Esophagus muscularis mucosa (tissue), 3 donors: ENCODE results near the gene RNASE12.

Experiments
- EP300 ChIP-seq: sonication (generic); formaldehyde crosslinking; IDR thresholded peaks from one replicate; pipeline ENCODE4 v1.6.1; 2017; ENCODE audit warnings: antibody characterized with exemption
- TF ChIP-seq, protein P1 (sequence below), 3 experiments: fragments of 200-600 bp in 2 of 3; fragments of 450-650 bp in 1 of 3; sonication (generic) in 2 of 3; IDR thresholded peaks; one replicate each; pipeline ENCODE4 v1.5.1; 2017 to 2019; ENCODE audit warnings: antibody characterized with exemption in 3 of 3, mild to moderate bottlenecking in 2 of 3, moderate library complexity in 1 of 3

DNA sequence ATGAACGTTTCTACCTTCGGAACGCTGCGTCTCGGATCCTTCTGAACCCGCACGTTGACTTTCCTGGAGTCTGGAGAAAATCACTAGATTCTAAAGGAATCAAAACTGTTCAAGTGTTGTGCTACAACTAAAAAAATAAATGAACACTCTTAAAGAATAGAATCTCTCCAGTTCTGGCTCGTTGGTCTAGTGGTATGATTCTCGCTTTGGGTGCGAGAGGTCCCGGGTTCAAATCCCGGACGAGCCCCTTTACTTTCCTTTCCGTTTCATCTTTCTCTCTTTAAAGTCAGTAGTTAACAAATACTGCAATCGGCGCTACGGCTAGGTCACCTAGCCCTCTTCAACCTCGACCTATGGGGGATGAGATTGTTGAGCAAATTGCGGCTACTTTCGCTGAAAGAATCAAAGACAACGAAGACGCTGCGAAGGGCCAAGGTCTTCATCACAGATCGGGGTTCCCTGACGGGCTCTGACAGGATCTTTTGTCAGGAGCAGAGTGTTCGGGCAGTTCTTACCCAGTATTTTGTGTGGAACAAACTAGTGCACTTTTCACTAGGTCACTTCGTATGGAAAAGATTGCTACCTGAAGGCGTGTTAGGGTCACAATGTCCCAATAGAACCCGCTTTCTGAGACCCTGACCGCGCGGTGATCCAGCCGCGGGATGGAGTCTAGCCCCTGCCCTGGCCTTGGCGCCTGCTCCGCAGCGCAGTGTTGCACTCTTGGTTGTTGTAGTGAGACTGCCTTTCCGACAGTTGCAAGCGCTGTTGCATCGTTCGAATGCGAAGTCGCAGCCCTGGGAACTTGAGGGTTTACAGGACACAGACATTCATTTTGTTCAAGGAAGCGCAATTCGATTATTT, 41.9 kb upstream of the RNASE12 start:
- TF ChIP-seq, protein P1, sequence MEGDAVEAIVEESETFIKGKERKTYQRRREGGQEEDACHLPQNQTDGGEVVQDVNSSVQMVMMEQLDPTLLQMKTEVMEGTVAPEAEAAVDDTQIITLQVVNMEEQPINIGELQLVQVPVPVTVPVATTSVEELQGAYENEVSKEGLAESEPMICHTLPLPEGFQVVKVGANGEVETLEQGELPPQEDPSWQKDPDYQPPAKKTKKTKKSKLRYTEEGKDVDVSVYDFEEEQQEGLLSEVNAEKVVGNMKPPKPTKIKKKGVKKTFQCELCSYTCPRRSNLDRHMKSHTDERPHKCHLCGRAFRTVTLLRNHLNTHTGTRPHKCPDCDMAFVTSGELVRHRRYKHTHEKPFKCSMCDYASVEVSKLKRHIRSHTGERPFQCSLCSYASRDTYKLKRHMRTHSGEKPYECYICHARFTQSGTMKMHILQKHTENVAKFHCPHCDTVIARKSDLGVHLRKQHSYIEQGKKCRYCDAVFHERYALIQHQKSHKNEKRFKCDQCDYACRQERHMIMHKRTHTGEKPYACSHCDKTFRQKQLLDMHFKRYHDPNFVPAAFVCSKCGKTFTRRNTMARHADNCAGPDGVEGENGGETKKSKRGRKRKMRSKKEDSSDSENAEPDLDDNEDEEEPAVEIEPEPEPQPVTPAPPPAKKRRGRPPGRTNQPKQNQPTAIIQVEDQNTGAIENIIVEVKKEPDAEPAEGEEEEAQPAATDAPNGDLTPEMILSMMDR (IDR thresholded peaks at IDR 0.05), result no peak
- no peak for TF ChIP-seq EP300
